Tibial nerve (tissue), 4 donors: ENCODE data around the gene FREY1. TPM values are rescaled to one million over a fixed set of nuclear protein-coding genes. Genes with fewer than 3 reads are reported as not detected.

Source experiments
- DNase-seq, 2 donors: peaks; one replicate each; pipeline ENCODE4 v3.0.0-alpha.2; 2019; ENCODE audit warnings: low spot score in 2 of 2
- H3K27ac ChIP-seq, 4 donors: fragments of 200-600 bp; sonication (generic) in 3 of 4; one replicate each; pipeline ENCODE4 v1.5.1; 2017 to 2019; ENCODE audit warnings: mild to moderate bottlenecking in 1 of 4
- H3K27me3 ChIP-seq, 2 donors: fragments of 200-600 bp; sonication (generic) in 1 of 2; one replicate each; pipeline versions ENCODE4 v1.5.1 to v1.6.0; 2017 to 2019
- H3K36me3 ChIP-seq, 3 donors: fragments of 200-600 bp; sonication (generic); one replicate each; pipeline ENCODE4 v1.5.1; 2018 to 2019
- H3K4me1 ChIP-seq, 4 donors: fragments of 200-600 bp; sonication (generic) in 3 of 4; one replicate each; pipeline ENCODE4 v1.5.1; 2017 to 2019
- H3K4me3 ChIP-seq, 4 donors: fragments of 200-600 bp; sonication (generic) in 3 of 4; one replicate each; pipeline ENCODE4 v1.5.1; 2017 to 2019; ENCODE audit warnings: mild to moderate bottlenecking in 1 of 4, moderate library complexity in 1 of 4
- H3K9me3 ChIP-seq, 4 donors: fragments of 200-600 bp; sonication (generic) in 3 of 4; one replicate each; pipeline ENCODE4 v1.5.1; 2017 to 2019
- EP300 ChIP-seq, 2 donors: sonication (generic); formaldehyde crosslinking; IDR thresholded peaks; one replicate each; pipeline ENCODE4 v1.6.1; 2017; ENCODE audit warnings: antibody characterized with exemption in 2 of 2, mild to moderate bottlenecking in 1 of 2
- POLR2A ChIP-seq, 2 donors: fragments of 450-650 bp; IDR thresholded peaks; one replicate each; pipeline ENCODE4 v1.6.1; 2017; ENCODE audit warnings: antibody characterized with exemption in 2 of 2, mild to moderate bottlenecking in 2 of 2, moderate library complexity in 2 of 2
- WGBS, 2 donors: methylation state at CpG; one replicate each; pipeline ENCODE4 v1.1.5; 2018; 5-methylcytosine and 5-hydroxymethylcytosine counted together
- total RNA-seq, 4 donors: library from RNA; depleted of rRNA; stranded (reverse); fragments of >200 nt; gene quantifications; one replicate each; pipeline ENCODE4 v1.1.0, GENCODE V29; 2016
- TF ChIP-seq, protein P1 (sequence below), 5 experiments: fragments of 200-600 bp in 3 of 5; fragments of 450-650 bp in 2 of 5; sonication (generic) in 3 of 5; IDR thresholded peaks; one replicate each; pipeline ENCODE4 v1.5.1; 2016 to 2019; ENCODE audit warnings: antibody characterized with exemption in 5 of 5, mild to moderate bottlenecking in 3 of 5, moderate library complexity in 2 of 5

FREY1 gene
- total RNA-seq, 4 donors from 2014 or later = 1.0 to 7.2 TPM; not detected in 2

DNA sequence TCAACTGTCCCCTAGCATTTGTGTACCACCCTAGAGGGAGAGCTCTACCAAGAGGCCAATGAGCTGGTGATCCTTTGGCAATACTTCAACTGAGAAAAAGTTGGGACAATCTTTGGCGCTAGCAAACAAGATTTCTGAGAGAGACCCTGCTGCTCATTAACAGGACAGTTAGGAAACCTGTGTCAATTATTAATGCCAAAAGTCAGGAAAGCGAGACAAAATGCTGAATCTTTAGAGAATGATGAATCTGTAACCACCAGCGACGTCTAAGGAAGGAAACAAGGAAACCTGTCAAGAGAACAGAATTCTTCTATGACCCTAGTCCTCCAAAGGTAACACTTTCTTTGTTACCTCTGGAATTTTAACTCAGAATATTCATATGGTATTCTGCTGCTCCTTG lies 35.3 kb upstream of the FREY1 start:
- no peak overlapping the region for H3K4me3 ChIP-seq
- H3K4me1 ChIP-seq = no peaks in the 10 kb centered on the region
- TF ChIP-seq POLR2A (IDR thresholded peaks at IDR 0.05) (no peak), EP300 (IDR thresholded peaks at IDR 0.05) (no peak)
- TF ChIP-seq, protein P1, sequence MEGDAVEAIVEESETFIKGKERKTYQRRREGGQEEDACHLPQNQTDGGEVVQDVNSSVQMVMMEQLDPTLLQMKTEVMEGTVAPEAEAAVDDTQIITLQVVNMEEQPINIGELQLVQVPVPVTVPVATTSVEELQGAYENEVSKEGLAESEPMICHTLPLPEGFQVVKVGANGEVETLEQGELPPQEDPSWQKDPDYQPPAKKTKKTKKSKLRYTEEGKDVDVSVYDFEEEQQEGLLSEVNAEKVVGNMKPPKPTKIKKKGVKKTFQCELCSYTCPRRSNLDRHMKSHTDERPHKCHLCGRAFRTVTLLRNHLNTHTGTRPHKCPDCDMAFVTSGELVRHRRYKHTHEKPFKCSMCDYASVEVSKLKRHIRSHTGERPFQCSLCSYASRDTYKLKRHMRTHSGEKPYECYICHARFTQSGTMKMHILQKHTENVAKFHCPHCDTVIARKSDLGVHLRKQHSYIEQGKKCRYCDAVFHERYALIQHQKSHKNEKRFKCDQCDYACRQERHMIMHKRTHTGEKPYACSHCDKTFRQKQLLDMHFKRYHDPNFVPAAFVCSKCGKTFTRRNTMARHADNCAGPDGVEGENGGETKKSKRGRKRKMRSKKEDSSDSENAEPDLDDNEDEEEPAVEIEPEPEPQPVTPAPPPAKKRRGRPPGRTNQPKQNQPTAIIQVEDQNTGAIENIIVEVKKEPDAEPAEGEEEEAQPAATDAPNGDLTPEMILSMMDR (IDR thresholded peaks at IDR 0.05) = no peak
- WGBS, 2 donors = 89 to 94% methylated on average over 4 of the region's 4 CpGs
- H3K27ac ChIP-seq = no peak overlapping the region
- no peak for DNase-seq
- H3K36me3 ChIP-seq = peaks cover 0 to 79% (median 0%) of the 10 kb centered on the region in 3 donors
- no peaks in the 10 kb centered on the region for H3K27me3 ChIP-seq
- no peaks in the 10 kb centered on the region for H3K9me3 ChIP-seq

DNA sequence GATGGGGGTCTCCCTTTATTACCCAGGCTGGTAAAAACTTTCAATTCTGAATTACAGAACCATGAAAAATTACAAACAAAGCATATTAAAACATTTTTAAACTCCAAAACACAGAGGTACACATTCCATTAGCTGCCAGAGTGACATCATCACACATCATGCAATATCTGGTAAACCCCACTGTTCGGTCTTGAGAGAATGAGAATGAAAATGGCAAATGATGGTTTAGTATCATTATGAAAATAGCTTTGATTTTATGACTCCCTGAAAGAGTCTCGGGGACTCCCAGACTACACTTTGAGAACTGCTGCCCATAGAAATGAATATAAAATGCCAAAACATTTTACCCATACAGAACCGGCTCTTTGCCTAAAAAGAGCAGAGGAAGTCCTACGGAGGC lies 34.2 kb upstream of the FREY1 start:
- Histone ChIP-seq H3K9me3 (no peaks in the 10 kb centered on the region), H3K4me3 (no peak overlapping the region), H3K4me1 (no peaks in the 10 kb centered on the region), H3K27me3 (no peaks in the 10 kb centered on the region), H3K36me3 (peaks cover 0 to 79% (median 3%) of the 10 kb centered on the region in 3 donors), H3K27ac (no peak overlapping the region)
- TF ChIP-seq, protein P1 (IDR thresholded peaks at IDR 0.05) = no peak
- TF ChIP-seq EP300 (IDR thresholded peaks at IDR 0.05) = no peak
- no peak for TF ChIP-seq POLR2A (IDR thresholded peaks at IDR 0.05)
- no peak for DNase-seq
- WGBS, 2 donors = 93 to 94% methylated on average over 4 of the region's 4 CpGs

DNA sequence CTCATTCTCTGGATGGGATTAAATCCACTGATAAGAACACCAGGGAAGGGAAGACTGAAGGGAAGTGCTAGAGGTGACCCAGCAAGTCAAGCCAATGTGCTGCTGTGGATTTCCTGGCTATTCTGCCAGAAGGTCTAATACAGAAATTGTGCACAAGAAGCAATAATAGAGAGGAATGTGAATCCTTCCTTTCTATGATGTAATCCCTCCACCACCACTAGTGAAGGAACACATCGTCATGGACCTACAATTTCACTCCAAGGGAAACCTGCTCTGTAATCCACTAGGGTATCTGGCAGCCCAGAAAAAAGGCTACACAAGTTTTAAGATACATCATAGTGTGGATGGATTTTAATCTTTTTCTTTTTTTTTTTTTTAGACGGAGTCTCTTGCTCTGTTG lies 32.8 kb upstream of the FREY1 start:
- no peak overlapping the region for H3K27ac ChIP-seq
- no peak overlapping the region for H3K4me3 ChIP-seq
- no peaks in the 10 kb centered on the region for H3K27me3 ChIP-seq
- DNase-seq = no peak
- H3K9me3 ChIP-seq = no peaks in the 10 kb centered on the region
- H3K4me1 ChIP-seq = no peaks in the 10 kb centered on the region
- WGBS, 2 donors = 74 to 79% methylated on average over 2 of the region's 2 CpGs
- peaks cover 2 to 79% (median 9%) of the 10 kb centered on the region in 3 donors for H3K36me3 ChIP-seq
- TF ChIP-seq POLR2A (IDR thresholded peaks at IDR 0.05) (no peak), EP300 (IDR thresholded peaks at IDR 0.05) (no peak)
- TF ChIP-seq, protein P1 (IDR thresholded peaks at IDR 0.05) = no peak

DNA sequence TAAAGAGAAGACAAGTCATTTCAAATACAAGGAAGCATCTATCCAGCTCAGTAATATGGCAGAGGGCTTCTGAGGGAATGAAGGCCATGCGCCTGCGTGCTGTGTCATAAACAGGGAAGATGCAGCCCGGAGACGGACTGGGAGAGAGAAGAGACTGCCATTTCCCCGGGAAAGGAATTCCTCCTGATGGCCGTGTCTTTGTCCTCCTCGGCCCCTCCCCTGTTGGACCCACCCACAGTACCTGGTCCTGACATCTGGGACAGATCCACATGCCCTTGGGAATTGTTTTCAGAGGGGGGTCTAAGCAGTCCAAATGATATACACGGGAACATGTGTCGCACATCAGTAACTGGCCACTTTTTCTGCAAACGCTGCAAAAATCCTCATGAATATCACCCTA lies 30.8 kb upstream of the FREY1 start:
- TF ChIP-seq, protein P1 (IDR thresholded peaks at IDR 0.05) = no peak
- no peak for TF ChIP-seq POLR2A (IDR thresholded peaks at IDR 0.05)
- no peak for TF ChIP-seq EP300 (IDR thresholded peaks at IDR 0.05)
- Histone ChIP-seq H3K27me3 (no peaks in the 10 kb centered on the region), H3K9me3 (no peaks in the 10 kb centered on the region), H3K36me3 (peaks cover 2 to 81% (median 11%) of the 10 kb centered on the region in 3 donors), H3K4me1 (no peaks in the 10 kb centered on the region), H3K4me3 (no peak overlapping the region), H3K27ac (no peak overlapping the region)
- DNase-seq = no peak
- 82 to 86% methylated on average over 10 of the region's 10 CpGs for WGBS, 2 donors

DNA sequence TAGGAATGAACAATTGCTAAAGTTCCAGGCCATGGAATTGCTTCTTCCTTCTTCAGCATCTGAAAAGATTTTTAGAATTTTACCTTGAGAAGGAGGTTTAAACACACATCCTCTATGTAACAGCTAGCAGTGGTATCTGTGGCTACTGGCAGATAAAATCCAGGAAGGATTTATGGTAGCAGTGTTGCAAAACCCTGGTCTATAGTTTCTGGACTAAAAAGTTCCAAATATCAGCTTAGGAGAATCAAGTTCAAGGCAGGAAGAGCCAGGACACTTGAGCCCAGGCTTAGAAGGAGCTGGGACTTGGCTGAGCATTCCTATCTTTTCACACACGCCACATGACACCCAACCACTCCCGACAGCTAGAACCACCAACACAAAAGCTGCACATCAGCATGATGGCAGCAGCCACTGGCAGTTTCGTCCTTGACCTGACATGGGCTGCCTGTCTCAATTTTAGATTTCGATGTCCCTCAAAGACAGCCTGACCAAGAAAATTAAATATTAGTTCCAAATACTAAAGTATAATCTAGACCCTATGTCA lies 29.5 kb upstream of the FREY1 start:
- DNase-seq = no peak
- 90 to 93% methylated on average over 4 of the region's 4 CpGs for WGBS, 2 donors
- TF ChIP-seq EP300 (IDR thresholded peaks at IDR 0.05) = no peak
- no peak for TF ChIP-seq POLR2A (IDR thresholded peaks at IDR 0.05)
- TF ChIP-seq, protein P1 (IDR thresholded peaks at IDR 0.05) = no peak
- Histone ChIP-seq H3K27me3 (no peaks in the 10 kb centered on the region), H3K27ac (no peak overlapping the region), H3K36me3 (peaks cover 2 to 83% (median 11%) of the 10 kb centered on the region in 3 donors), H3K9me3 (no peaks in the 10 kb centered on the region), H3K4me3 (no peak overlapping the region), H3K4me1 (no peaks in the 10 kb centered on the region)
